SK-N-DZ (cell line): ENCODE measurements around the gene CDK5RAP2.
"Not testable (repeated sequence)": the region's sequence is repeated elsewhere in the genome, so short reads cannot be mapped to it uniquely, and the experiment has no call there.

ENCODE experiments used
- DNase-seq: peaks from one replicate; pipeline ENCODE4 v3.0.0-alpha.2; 2015; ENCODE audit warnings: low spot score

The CDK5RAP2 gene

DNA sequence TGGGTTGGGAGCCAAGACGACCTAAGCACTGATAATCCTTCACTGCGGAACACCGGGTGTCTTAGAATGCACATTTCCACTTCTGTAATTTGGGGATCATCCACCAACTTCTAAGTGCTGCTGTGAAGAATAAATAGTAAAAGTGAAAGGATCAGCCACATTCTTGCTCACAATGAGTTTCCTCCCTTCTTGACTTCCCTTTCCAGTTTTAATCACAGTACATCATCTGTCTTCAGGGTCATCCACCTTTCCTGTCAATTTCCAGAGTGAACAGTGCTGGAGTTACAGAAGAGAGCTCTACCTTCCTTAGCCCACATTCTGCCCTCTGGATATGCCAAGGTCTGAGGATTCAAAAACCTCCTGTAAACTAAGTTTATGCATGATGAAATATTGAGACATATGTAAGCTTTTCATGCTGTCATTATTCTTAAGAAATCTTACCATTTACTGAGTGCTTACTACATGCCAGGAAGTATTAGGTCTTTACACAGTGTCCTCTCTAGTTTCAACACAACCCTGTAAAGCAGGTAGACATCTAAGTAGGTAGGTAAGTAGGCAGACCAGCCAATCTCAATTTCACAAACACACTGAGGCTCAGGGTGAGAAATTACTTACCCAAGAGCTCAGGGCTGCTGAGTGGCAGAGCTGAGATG lies 105.2 kb downstream of the CDK5RAP2 start:
- no peak for DNase-seq

DNA sequence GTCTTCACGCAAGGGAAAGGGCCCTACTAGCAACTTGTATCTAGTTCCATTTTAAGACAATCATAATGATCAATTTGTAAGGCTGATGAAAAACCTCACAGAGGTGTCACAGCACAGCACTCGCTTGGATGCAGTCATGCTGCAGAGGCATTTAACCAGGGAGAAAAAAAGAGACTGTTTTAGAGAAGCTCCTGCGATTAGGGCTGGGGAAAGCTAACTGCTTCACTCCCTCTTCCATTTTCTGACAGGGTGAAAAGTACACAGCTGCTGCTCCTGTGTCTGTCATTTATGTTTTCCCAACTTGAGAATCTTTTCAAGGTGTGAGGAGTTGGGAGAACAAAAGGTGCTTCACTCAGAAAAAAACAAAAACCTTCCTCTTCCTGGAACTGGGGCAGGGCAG lies 106.4 kb downstream of the CDK5RAP2 start:
- no peak for DNase-seq

DNA sequence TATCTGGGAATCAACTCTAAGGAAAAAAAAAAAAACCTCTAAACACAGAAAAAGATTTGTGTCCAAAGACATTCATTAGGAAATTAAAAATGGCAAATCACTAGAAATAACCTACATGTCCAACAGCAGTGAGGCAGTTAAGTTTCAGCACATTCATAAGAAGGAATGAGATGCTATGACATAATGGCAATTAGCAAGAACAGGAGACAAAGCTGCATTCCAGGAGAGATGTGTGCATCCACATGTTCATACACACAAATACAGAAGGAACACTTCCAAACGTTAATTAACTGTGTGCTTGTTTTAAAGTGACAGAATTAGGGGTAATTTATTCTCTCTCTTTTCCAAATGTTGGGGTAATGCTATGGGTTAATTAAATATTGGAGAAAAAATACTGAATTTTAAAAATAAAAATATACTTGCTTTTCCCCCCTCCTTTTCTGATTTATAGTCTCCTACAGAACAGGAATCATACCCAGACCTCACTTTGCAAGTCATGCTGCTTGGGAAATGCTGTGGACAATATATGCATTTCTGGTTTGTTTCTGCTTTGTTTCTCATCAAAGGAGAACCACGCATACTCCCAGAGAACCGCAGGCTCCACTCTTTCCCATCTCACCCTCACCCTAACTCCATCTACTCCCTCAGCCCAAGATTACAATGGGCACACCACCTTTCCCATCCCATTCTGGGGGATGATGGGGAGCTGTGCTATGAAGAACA lies 114.1 kb downstream of the CDK5RAP2 start:
- no peak for DNase-seq

DNA sequence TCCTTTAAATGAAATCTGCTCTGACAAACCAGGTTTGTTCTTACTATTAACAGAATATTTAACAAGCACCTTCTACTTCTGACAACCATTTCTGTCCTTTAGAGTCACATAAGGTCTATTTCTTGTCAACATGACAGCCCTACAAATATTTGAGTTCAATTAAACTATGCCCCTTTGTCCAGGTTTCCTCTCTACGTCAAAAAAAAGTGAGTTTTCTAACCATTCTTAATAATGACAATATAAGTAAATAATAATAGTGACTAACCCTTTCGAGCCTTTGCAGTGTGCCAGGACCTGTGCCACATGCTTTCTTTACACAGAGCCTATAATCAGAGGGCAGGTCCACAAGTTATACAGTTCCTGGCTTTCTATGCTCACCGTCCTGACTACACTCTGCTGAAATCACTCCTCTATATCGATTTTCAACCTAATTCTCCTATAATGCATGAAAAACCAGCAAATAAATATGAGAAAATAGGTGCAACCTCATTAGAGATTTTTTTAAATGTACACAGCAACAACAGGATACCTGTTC lies 115.0 kb downstream of the CDK5RAP2 start:
- no peak for DNase-seq

DNA sequence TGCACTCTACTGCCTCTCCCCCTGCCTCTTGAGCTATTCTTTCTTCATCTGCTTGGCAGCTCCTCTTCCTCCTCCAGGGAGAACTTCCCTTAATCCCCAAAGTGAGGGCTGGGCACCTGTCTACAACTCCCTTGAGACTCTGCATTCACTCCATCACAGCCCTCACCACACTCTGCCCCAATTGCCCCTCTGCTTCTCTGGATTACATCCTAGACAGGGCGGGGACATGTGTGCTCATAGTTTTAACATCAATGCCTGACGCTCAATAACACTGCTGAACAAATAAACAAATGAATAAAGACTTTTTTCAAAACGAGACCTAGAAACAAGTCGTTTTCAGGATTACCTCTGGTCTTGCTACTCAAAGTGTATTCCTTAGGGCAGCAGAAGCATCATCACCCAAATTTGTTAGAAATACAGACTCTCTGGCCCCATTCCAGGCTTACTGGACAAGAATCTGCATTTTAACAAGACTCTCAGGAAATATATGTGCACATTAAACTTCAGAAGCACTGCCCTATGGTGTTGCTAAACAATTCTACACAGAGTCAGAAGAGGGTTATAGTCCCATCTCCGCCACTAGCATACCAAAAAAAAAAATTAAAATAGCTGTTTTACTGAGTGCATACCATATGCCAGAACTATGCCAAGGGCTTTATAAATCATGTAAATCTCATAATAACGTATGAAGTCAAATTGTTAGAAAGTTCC lies 115.6 kb downstream of the CDK5RAP2 start:
- DNase-seq = no peak

DNA sequence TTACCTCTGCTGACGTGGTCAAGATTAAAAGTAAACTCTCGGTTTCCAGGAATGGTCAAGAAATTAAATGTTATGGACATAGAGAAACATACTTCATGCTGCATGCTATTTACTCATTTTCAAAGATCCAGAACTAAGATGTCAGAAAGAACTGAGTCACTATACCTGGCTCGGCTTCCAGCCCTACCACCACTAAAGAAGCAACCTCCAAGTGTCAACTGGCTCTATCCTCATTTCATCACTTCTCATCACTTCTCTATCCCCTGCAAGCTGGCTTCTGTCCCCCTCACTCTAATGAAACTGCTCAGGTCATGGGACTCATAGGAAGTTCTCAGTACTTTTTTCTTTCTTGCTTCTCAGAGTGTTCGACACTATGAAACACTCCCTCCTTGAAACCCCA lies 116.2 kb downstream of the CDK5RAP2 start:
- no peak for DNase-seq

DNA sequence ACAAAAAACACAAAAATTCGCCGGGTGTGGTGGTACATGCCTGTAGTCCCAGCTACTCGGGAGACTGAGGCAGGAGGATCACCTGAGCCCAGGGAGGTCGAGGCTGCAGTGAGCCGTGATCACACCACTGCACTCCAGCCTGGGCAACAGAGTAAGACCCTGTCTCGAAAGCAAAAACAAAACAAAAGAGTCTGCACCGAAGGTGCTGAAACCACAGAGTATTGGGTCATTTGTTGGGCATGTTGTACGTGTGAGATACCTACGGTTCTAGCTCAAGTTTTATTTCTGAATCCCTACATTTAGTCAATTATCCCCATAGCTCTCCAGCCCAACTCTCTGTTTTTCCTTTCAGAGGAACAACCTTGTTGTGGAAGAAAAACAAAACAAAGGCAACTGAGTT lies 118.3 kb downstream of the CDK5RAP2 start:
- not testable (repeated sequence) for DNase-seq

DNA sequence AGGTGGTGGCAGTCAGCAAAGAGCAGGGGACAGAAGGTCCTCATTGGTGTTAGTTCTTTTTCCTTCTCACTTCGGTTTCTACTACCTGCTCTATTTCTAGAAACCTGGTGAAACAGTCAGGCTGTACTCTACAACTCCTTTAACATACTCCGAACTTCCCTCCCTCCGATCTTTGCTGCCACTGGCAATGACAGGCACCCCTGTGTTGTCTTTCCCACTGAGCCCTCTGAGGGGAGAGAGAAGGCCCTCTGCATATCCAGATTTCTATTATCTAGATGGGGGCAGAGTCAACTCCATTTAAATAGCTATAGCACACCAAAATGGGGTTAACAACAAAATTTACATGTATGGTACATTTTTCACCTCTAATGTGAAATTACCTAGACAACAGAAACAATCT lies 123.7 kb downstream of the CDK5RAP2 start:
- DNase-seq = no peak

DNA sequence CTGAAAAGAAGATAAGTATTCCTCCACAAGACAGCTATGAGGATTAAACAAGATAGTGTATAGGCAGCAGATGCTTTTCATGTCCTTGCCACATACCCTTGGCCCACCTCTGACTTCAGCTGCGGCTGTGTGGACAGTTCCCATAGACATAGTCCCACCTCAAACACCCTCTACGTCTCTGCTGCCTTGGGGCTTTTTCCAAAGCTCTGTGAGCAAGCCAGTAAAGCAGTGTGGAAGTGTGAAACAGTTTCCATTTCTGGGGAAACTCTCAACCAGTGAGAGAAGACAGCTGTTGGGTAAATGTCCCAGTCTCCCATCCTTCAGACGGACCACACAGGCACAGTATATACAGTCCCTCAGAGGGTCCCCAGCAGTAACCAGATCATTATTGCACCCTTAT lies 125.5 kb downstream of the CDK5RAP2 start:
- DNase-seq = no peak

DNA sequence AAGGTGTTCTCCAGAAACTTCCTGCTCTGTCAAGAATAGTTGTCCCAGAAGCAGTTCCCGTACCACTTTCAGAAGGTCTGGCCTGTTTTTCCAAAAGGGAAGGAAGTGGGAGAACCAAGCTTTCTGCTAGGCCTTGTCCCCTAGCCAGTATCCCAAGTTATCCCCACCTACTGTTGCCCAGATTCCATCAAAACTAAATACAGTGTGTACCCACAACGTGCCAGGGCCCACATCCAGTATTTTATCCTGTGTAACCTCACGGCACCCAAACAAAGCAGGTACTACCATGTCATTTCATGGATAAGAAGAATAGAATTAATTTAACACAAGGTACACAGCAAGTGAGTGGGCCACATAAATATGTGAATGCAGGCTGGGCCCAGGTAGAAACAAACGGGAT lies 126.2 kb downstream of the CDK5RAP2 start:
- no peak for DNase-seq

DNA sequence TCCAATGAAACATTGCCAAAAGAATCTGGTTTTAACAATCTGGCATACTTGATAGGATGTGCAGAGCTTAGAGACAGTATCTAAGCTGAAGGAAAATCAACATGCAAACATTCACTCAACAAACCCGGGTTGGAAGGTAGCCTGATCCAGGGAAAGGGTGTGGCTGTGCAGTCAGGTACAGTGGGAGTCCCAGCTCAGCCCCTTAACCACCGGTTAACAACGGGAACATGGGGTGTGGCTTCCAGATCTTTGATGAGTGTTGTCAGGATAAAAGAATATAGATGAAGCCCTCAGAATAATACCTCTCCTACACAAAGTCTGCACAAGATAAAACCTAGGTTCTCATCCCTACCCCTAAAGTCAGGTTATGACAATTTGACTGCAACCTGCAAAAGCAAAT lies 127.3 kb downstream of the CDK5RAP2 start:
- no peak for DNase-seq

DNA sequence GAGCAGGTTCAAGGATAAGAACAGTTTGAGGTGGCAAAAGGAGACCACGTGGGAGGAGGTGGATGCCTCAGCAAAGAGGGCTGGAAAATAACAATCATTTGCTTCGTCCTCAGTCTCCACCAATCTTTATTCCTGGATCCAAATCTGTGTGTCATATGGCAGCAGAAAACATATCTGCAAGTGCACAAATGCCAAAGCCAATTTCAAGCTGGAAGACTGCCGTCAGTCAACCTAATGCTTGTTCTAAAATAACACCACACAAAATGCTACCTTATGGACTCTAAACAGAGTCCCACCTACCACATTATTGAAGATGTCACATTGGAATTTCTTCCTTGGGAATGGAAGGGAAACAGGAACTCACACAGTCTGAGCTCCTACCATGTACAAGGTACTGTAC lies 129.1 kb downstream of the CDK5RAP2 start:
- no peak for DNase-seq

DNA sequence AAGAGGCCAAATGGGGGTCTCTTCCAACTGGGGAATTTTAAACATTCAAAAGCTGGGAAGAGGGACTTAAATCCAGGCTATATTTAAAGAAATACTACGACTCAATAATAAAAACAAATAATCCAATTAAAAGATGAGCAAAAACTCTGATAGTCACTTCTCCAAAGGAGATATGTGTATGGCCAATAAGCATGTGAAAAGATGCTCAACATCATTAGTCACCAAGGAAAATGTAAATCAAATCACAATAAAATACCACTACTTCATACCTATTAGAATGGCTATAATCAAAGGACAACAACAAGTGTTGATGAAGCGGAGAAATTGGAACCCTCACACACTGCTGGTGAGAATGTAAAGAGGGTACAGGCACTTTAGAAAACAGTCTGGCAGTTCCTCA lies 130.4 kb downstream of the CDK5RAP2 start:
- no peak for DNase-seq

DNA sequence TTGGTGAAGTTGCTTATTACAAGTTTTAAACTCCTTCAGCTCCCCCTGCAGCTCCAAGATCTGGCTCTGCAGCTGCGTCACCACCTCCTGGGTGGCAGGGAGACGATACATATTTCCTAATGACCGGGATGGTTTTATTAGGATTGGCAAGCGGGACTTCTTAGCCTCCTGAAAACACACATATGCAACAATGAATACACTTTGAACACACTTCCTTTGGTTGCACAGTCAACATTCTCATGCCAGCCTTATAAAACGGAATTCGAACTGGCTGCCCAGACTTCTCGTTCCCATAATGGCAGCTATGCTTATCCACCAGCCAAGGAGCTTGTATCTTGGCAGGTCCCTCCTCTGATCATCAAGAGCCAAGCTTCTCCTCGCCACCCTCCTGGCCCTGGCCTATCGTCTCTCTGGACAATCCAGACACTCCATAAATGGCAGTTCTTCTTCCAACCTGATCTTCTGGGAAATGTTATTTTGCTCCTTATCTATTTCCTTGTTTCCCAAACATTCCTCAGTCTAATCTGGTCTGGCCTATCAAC lies 131.9 kb downstream of the CDK5RAP2 start:
- DNase-seq = no peak

DNA sequence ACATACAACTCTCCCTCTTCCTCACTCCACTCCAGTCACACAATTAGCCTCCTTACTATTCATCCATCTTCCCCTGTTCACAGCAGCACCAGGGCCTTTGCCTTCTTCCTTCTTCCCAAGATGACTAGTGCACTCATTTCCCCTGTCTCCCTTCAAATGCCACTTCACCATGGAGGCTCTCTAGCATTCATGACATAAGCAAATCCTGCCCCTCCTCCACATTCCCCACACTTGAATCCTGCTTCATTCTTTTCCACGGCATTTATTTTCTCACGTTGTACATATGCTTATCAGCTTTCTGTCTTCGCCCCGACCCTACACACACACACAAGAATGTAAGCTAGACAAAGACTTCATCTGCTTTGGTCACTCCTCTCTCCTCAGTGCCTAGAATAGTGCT lies 133.3 kb downstream of the CDK5RAP2 start:
- DNase-seq = no peak

DNA sequence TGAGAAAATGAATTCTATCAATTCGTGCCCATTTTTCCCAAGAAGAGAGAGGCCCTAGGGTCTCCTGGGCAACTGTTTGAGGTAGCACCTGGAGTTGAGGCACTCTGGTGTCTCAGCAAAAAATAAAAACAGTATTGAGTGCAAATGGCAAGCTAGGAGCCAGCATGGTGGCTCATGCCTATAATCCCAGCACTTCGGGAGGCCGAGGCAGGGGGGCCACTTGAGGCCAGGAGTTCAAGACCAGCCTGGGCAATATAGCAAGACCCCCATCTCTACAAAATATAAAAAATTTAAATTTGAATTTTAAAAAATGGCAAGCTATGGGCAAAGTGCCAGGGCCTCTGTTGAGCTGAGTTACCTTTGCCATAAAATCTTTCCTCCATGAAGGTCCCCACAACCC lies 136.0 kb downstream of the CDK5RAP2 start:
- no peak for DNase-seq

DNA sequence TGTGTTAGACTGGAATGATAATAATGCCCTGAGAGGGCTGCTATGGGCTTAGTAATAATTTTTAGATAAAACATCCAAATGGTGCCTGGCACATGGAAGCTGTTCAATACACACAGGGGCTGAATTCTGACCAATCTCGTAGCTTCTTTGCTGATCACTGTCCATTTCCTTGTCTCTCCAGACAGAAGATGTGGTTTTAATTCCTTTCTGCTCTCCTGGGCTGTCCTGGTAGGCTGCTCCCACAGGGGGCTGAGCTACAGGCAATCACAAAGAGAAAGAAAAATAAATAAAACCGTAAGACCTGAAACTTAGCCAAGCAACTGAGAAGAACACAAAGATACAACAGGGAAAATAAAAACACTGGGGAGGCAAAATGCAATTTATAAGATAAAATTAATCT lies 136.5 kb downstream of the CDK5RAP2 start:
- no peak for DNase-seq

DNA sequence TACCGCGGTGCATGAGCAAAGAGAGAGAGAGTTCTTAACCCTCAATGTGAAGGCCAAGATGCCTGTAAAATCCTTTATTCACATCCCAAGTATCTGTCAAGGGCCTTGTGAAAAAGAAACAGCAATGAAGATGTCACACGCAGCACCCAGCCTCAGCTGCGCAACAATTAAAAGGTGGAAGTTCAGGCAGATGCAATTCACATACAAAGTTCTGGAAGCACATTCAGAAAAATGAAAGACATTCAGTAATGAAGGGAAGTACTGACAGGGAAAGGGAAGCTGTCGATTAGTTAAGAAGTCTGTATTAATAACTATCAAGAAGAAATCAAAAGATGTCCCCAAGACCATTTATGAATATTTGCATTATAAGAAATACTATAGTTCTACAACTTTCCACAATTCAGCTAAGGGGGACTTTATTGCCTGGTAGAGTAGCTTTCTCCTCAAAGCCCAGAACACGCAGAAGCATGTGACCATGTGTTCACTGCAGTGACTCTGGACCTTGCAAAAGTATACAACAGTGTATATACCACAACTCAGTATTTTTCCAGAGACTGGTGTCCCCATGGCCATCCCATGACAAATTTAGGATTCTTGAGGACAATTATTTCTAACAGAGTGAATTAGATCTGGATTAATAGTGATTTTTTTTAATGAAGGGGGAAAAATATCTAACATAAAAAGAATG lies 137.5 kb downstream of the CDK5RAP2 start:
- no peak for DNase-seq

DNA sequence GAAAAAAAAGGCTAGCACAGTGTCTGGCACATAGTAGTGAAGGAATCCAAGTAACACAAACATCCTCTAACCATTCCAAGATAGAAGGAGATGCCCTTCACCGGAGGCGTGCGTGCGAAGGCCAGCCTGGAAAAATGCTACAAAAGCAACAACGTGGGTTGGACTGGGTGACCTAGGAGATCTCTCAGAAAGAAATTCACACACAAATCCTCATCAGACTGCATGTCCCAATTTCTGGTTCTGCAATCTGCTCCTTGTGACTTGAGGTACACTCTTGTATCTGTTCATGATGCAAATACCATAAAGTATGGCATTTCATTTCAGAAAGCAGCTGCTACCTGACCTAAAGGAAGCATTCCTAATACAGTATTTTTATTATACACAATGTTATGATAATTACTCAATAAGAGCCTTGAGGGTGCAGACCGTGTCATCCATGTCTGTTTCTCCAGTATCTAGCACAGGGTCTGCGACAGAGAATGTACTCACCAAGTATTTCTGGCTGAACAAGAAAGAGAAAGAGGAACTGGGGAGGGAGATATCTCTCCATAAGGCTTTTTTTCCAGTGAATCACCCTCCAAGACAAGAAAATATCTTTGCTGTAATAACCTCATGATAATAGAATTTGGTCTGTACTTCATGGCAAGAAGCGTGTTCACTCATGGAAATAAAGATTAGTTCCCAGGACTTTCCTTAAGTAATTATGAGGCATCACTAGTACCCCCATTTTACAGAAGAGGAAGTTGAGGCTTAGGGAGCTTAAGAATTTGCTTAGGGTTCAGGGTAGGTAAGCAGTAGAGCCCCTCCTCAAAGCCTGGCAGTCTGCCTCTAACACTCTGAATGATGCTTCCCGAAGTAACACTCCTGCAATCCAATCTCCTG lies 138.3 kb downstream of the CDK5RAP2 start:
- DNase-seq = no peak

DNA sequence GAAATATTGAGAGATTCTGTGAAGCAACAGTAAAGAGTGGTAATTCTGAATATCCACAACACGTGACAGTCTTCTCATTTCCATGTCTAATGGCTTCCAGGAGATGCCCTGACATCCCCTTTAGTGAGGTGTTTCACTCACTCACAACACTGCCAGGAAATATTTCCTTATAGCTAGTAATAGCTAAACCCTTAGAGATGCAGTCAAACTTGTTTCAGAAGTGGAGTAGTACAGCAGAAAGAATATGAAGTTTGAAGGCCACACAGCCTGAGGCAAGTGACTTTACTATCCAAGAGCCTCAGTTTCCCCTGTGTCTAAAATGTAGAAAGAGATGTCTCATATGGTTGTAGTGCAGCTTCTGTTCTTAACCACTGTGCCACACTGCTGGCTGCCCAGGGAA lies 139.2 kb downstream of the CDK5RAP2 start:
- no peak for DNase-seq

DNA sequence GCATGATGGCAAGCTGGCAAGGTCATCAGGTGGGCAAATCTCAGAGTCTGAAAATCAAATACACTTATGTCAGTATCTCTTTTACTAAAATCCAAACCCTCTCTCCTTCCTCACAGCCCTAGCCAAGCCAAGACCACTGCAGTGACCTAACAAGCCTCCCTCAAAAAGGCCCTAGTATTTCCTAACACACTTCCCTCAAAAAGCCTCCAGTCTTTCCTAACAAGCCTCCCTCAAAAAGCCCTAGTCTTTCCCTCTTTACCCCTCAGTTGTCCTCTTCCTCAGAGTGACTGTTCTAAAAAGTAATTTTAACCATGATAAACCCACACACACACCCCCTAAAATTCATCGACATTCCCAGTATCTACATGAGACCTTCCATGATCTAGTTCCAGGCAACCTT lies 140.0 kb downstream of the CDK5RAP2 start:
- DNase-seq = no peak
